ENCODE measurements around the gene ZNF445.

DNA sequence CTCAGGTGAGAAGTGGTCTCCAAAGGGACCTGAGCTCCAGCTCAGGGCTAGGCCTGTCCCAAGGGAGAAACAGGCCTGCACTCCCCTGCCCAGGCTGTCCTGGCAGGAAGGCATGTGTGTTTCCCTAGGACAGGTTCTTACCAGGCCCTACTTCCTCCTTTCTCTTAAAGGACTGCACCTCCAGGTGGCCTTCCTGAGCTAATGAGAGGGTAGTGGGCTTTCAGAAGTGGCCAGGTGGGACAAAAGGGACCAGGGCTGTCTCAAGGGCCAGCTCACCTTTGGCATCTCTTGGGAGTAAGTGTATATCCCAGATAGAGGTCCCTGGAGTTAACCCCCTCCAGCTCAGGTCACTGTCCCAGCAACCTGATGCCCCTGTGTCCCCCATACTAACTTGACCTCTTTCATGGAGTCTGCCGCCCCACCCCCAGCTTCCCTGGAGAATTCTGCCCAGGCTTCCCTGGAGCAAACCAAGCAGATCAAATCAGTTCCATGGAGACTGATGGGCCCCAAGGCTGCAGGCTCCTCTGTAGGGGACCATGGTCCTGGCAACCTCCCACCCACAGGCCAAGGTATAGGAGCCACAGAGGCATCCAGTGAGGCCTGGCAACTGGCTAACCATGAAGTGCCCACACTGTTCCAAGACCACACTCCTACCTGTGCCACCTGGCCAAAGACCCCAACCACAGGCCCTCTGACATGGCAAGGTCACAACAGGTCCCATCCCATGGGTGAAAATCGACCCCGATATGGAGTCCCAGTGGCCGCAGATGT, 67.6 kb downstream of the ZNF445 start:
- no peak for TF ChIP-seq EZH2 (IDR thresholded peaks at IDR 0.05; ENCODE audit: low read depth)
- TF ChIP-seq, protein P1, sequence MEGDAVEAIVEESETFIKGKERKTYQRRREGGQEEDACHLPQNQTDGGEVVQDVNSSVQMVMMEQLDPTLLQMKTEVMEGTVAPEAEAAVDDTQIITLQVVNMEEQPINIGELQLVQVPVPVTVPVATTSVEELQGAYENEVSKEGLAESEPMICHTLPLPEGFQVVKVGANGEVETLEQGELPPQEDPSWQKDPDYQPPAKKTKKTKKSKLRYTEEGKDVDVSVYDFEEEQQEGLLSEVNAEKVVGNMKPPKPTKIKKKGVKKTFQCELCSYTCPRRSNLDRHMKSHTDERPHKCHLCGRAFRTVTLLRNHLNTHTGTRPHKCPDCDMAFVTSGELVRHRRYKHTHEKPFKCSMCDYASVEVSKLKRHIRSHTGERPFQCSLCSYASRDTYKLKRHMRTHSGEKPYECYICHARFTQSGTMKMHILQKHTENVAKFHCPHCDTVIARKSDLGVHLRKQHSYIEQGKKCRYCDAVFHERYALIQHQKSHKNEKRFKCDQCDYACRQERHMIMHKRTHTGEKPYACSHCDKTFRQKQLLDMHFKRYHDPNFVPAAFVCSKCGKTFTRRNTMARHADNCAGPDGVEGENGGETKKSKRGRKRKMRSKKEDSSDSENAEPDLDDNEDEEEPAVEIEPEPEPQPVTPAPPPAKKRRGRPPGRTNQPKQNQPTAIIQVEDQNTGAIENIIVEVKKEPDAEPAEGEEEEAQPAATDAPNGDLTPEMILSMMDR (conservative IDR thresholded peaks at IDR 0.05): no peak

Measured in PC-9 (cell line).